Gastroesophageal sphincter (tissue), 3 donors: Measurements from ENCODE around the gene TLCD5.

Experiments used
- POLR2A ChIP-seq, 2 donors: fragments of 450-650 bp; IDR thresholded peaks; one replicate each; pipeline ENCODE4 v1.6.1; 2017; ENCODE audit warnings: antibody characterized with exemption in 2 of 2, mild to moderate bottlenecking in 2 of 2, moderate library complexity in 1 of 2
- POLR2AphosphoS5 ChIP-seq: sonication (generic); formaldehyde crosslinking; IDR thresholded peaks from one replicate; pipeline ENCODE4 v1.6.1; 2017; ENCODE audit warnings: antibody characterized with exemption
- TF ChIP-seq, protein P1 (sequence below), 4 experiments: fragments of 200-600 bp in 2 of 4; fragments of 450-650 bp in 2 of 4; sonication (generic) in 1 of 4; IDR thresholded peaks; one replicate each; pipeline ENCODE4 v1.5.1; 2017 to 2019; ENCODE audit warnings: antibody characterized with exemption in 4 of 4, mild to moderate bottlenecking in 2 of 4, moderate library complexity in 2 of 4

- no peak for TF ChIP-seq POLR2A (IDR thresholded peaks at IDR 0.05)
- TF ChIP-seq, protein P1, sequence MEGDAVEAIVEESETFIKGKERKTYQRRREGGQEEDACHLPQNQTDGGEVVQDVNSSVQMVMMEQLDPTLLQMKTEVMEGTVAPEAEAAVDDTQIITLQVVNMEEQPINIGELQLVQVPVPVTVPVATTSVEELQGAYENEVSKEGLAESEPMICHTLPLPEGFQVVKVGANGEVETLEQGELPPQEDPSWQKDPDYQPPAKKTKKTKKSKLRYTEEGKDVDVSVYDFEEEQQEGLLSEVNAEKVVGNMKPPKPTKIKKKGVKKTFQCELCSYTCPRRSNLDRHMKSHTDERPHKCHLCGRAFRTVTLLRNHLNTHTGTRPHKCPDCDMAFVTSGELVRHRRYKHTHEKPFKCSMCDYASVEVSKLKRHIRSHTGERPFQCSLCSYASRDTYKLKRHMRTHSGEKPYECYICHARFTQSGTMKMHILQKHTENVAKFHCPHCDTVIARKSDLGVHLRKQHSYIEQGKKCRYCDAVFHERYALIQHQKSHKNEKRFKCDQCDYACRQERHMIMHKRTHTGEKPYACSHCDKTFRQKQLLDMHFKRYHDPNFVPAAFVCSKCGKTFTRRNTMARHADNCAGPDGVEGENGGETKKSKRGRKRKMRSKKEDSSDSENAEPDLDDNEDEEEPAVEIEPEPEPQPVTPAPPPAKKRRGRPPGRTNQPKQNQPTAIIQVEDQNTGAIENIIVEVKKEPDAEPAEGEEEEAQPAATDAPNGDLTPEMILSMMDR (IDR thresholded peaks at IDR 0.05), result no peak
- no peak for TF ChIP-seq POLR2AphosphoS5
Measured at GRCh38 chr11:120298461-120298860, 26.6 kb upstream of the TLCD5 start.
